ENCODE results near the gene FBRS. TPM values are rescaled to one million over a fixed set of nuclear protein-coding genes. Genes with fewer than 3 reads are reported as not detected.

FBRS gene
- total and polyA plus RNA-seq, 2 of the 13 experiments (the other 11 are each of a cell fraction or from before 2014, with no cell fraction given) = 13.7 to 16.2 TPM

DNA sequence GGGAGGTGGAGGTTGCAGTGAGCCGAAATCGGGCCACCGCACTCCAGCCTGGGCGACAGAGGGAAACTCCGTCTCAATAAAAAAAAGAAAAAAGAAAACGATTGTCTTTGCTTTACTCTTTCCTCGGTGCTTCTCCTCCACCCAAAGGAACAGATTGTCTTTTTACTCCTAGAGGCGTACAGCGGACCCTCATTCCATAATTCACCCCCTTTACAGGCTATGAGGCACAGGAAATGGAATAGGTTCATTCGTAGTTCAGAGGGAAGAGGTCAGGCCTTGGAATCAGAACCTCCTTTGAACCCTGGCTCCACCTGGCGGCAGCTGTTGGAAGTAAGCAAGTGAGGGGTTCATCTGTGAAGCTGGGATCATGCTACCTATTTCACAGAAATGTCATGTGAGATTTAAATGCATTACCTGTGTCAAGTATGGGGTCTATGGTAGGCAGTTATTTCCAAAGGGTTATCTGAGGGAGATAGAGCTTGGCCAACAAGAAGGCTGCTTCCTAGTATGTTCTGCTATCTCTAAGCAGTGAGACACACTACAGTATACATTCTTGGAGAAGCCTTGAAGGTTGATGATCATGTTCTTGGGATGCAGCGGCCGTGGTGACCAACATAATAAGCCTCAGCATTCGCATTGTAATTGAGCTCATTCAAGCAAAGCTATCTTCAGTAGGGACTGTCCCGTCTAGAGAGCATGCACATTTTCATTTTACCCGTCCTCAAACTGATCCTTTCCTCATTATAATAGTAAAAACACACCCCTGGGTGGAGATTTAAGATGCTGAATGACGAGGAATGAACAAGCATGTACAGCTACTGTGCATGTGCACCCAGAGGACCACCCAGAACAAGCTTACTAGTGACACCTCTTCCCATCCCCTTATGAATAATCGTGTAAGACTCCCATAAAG lies 29.3 kb upstream of the FBRS start (continued):
- TF ChIP-seq POLR2G (IDR thresholded peaks at IDR 0.05; ENCODE audit: low read depth, low read length) (0 out of 2 replicates have a peak, but pooled peaks have one; percentile 36), ZNF776 (CRISPR knock-in tag; IDR thresholded peaks at IDR 0.05) (no peak), ZNF136 (CRISPR knock-in tag; IDR thresholded peaks at IDR 0.05; ENCODE audit: low read depth) (no peak), ZFP41 (CRISPR knock-in tag; IDR thresholded peaks at IDR 0.05; ENCODE audit: borderline replicate concordance) (no peak), ASH2L (IDR thresholded peaks at IDR 0.05; ENCODE audit: insufficient read length, low read depth, low read length) (no peak), ZBTB38 (CRISPR knock-in tag; IDR thresholded peaks at IDR 0.05) (peak; percentile 86), ZNF607 (CRISPR knock-in tag; IDR thresholded peaks at IDR 0.05; ENCODE audit: borderline replicate concordance) (no peak; the same call in 1 of the 2 replicates), ZIK1 (CRISPR knock-in tag; IDR thresholded peaks at IDR 0.05; ENCODE audit: borderline replicate concordance, low read depth) (no peak), ZNF430 (CRISPR knock-in tag; IDR thresholded peaks at IDR 0.05) (no peak), ZNF431 (CRISPR knock-in tag; IDR thresholded peaks at IDR 0.05; ENCODE audit: borderline replicate concordance, low read depth) (no peak), ZFP62 (CRISPR knock-in tag; IDR thresholded peaks at IDR 0.05) (no peak), ZNF10 (CRISPR knock-in tag; IDR thresholded peaks at IDR 0.05; ENCODE audit: borderline replicate concordance, low read depth) (no peak)
- TF ChIP-seq, protein P1, sequence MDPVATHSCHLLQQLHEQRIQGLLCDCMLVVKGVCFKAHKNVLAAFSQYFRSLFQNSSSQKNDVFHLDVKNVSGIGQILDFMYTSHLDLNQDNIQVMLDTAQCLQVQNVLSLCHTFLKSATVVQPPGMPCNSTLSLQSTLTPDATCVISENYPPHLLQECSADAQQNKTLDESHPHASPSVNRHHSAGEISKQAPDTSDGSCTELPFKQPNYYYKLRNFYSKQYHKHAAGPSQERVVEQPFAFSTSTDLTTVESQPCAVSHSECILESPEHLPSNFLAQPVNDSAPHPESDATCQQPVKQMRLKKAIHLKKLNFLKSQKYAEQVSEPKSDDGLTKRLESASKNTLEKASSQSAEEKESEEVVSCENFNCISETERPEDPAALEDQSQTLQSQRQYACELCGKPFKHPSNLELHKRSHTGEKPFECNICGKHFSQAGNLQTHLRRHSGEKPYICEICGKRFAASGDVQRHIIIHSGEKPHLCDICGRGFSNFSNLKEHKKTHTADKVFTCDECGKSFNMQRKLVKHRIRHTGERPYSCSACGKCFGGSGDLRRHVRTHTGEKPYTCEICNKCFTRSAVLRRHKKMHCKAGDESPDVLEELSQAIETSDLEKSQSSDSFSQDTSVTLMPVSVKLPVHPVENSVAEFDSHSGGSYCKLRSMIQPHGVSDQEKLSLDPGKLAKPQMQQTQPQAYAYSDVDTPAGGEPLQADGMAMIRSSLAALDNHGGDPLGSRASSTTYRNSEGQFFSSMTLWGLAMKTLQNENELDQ (CRISPR knock-in tag; IDR thresholded peaks at IDR 0.05; ENCODE audit: borderline replicate concordance) = no peak
- TF ChIP-seq, protein P2, sequence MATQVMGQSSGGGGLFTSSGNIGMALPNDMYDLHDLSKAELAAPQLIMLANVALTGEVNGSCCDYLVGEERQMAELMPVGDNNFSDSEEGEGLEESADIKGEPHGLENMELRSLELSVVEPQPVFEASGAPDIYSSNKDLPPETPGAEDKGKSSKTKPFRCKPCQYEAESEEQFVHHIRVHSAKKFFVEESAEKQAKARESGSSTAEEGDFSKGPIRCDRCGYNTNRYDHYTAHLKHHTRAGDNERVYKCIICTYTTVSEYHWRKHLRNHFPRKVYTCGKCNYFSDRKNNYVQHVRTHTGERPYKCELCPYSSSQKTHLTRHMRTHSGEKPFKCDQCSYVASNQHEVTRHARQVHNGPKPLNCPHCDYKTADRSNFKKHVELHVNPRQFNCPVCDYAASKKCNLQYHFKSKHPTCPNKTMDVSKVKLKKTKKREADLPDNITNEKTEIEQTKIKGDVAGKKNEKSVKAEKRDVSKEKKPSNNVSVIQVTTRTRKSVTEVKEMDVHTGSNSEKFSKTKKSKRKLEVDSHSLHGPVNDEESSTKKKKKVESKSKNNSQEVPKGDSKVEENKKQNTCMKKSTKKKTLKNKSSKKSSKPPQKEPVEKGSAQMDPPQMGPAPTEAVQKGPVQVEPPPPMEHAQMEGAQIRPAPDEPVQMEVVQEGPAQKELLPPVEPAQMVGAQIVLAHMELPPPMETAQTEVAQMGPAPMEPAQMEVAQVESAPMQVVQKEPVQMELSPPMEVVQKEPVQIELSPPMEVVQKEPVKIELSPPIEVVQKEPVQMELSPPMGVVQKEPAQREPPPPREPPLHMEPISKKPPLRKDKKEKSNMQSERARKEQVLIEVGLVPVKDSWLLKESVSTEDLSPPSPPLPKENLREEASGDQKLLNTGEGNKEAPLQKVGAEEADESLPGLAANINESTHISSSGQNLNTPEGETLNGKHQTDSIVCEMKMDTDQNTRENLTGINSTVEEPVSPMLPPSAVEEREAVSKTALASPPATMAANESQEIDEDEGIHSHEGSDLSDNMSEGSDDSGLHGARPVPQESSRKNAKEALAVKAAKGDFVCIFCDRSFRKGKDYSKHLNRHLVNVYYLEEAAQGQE (IDR thresholded peaks at IDR 0.05; ENCODE audit: borderline replicate concordance in 1 of 2, low read depth in 1 of 2, low read length in 2 of 2) = no peak
- TF ChIP-seq, protein P3, sequence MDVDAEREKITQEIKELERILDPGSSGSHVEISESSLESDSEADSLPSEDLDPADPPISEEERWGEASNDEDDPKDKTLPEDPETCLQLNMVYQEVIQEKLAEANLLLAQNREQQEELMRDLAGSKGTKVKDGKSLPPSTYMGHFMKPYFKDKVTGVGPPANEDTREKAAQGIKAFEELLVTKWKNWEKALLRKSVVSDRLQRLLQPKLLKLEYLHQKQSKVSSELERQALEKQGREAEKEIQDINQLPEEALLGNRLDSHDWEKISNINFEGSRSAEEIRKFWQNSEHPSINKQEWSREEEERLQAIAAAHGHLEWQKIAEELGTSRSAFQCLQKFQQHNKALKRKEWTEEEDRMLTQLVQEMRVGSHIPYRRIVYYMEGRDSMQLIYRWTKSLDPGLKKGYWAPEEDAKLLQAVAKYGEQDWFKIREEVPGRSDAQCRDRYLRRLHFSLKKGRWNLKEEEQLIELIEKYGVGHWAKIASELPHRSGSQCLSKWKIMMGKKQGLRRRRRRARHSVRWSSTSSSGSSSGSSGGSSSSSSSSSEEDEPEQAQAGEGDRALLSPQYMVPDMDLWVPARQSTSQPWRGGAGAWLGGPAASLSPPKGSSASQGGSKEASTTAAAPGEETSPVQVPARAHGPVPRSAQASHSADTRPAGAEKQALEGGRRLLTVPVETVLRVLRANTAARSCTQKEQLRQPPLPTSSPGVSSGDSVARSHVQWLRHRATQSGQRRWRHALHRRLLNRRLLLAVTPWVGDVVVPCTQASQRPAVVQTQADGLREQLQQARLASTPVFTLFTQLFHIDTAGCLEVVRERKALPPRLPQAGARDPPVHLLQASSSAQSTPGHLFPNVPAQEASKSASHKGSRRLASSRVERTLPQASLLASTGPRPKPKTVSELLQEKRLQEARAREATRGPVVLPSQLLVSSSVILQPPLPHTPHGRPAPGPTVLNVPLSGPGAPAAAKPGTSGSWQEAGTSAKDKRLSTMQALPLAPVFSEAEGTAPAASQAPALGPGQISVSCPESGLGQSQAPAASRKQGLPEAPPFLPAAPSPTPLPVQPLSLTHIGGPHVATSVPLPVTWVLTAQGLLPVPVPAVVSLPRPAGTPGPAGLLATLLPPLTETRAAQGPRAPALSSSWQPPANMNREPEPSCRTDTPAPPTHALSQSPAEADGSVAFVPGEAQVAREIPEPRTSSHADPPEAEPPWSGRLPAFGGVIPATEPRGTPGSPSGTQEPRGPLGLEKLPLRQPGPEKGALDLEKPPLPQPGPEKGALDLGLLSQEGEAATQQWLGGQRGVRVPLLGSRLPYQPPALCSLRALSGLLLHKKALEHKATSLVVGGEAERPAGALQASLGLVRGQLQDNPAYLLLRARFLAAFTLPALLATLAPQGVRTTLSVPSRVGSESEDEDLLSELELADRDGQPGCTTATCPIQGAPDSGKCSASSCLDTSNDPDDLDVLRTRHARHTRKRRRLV (CRISPR knock-in tag; IDR thresholded peaks at IDR 0.05) = no peak
